DOHH2 (cell line): ENCODE data around the gene FOXN3.

ENCODE experiments used
- CTCF ChIP-seq: fragments of 200-600 bp; sonication (generic); IDR thresholded peaks from one replicate; pipeline ENCODE4 v1.5.1; 2014; ENCODE audit warnings: antibody characterized with exemption, mild to moderate bottlenecking, low read depth, low read length; ENCODE audit not compliant: poor library complexity, severe bottlenecking
- EZH2phosphoT487 ChIP-seq: fragments of 200-600 bp; sonication (generic); IDR thresholded peaks from 2 replicates; pipeline ENCODE4 v1.6.1; 2017; ENCODE audit warnings: borderline replicate concordance, mild to moderate bottlenecking, antibody characterized with exemption, low read length, moderate library complexity, mixed read lengths

- TF ChIP-seq CTCF (no peak), EZH2phosphoT487 (no peak)
Measured at GRCh38 chr14:89369656-89370055, 47.4 kb downstream of the FOXN3 start.
